Measurements from ENCODE around the gene SLC4A3. TPM values are rescaled to one million over a fixed set of nuclear protein-coding genes. Genes with fewer than 3 reads are reported as not detected.

The SLC4A3 gene
- polyA plus RNA-seq, 1 of the 3 experiments (the other 2 are of a cell fraction) = 12.3 TPM

GRCh38 chr2:219614076-219614860 lies 13.2 kb upstream of the SLC4A3 start:
- TF ChIP-seq, protein P1, sequence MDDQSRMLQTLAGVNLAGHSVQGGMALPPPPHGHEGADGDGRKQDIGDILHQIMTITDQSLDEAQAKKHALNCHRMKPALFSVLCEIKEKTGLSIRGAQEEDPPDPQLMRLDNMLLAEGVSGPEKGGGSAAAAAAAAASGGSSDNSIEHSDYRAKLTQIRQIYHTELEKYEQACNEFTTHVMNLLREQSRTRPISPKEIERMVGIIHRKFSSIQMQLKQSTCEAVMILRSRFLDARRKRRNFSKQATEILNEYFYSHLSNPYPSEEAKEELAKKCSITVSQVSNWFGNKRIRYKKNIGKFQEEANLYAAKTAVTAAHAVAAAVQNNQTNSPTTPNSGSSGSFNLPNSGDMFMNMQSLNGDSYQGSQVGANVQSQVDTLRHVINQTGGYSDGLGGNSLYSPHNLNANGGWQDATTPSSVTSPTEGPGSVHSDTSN (IDR thresholded peaks at IDR 0.05) = no peak
- no peak for TF ChIP-seq MEF2A (IDR thresholded peaks at IDR 0.05; ENCODE audit: borderline replicate concordance, low read depth)
- no peak for TF ChIP-seq EP300 (IDR thresholded peaks at IDR 0.05; ENCODE audit: borderline replicate concordance in 1 of 2, low read depth in 1 of 2, low read length in 1 of 2)
- TF ChIP-seq TAF1 (IDR thresholded peaks at IDR 0.05; ENCODE audit: borderline replicate concordance, low read depth, low read length) = no peak
- TF ChIP-seq, protein P2, sequence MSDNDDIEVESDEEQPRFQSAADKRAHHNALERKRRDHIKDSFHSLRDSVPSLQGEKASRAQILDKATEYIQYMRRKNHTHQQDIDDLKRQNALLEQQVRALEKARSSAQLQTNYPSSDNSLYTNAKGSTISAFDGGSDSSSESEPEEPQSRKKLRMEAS (IDR thresholded peaks at IDR 0.05; ENCODE audit: low read depth) = no peak
- POLR2A ChIA-PET = interaction anchor here (0.7 to 0.8 kb wide), 2 partner anchors 13 to 14 kb away, joined by 3 read pairs; no protein-coding TSS in a partner anchor

GRCh38 chr2:219615036-219615435 lies 12.4 kb upstream of the SLC4A3 start:
- no peaks in the 10 kb centered on the region for H4K20me1 ChIP-seq (ENCODE audit: insufficient read depth)
- no peak overlapping the region for H3K27ac ChIP-seq (ENCODE audit: low read depth in 2 of 2, low read length in 1 of 2)
- H2AFZ ChIP-seq (ENCODE audit: low read depth) = no peak overlapping the region
- no peak overlapping the region for H3K9ac ChIP-seq
- DNase-seq = no peak
- H3K9me2 ChIP-seq = no peaks in the 10 kb centered on the region
- no peak overlapping the region for H3K4me3 ChIP-seq (ENCODE audit: low read depth in 2 of 2, low read length in 1 of 2)
- ChIA-PET CTCF (interaction anchor here (0.9 to 2.4 kb wide), 4 partner anchors 9 to 73 kb away, joined by 3 to 5 read pairs (median 4); no protein-coding TSS in a partner anchor), POLR2A (no interaction called here)
- H3K4me1 ChIP-seq (ENCODE audit: control insufficient read depth in 1 of 2, insufficient read depth in 2 of 2, low read depth in 1 of 2, low read length in 1 of 2) = peaks cover 0 to 9% of the 10 kb centered on the region in 2 experiments; a peak in 1 of 4 replicates
- 93% methylated on average over 7 of the region's 11 CpGs for WGBS (ENCODE audit: low lambda C conversion rate)
- H3K79me2 ChIP-seq (ENCODE audit: insufficient read depth) = no peaks in the 10 kb centered on the region
- no peaks in the 10 kb centered on the region for H3K9me3 ChIP-seq
- H3K36me3 ChIP-seq (replicated peaks in 1 of 2; ENCODE audit: control insufficient read depth in 1 of 2, insufficient read depth in 2 of 2, low read length in 1 of 2) = peaks cover 0 to 23% of the 10 kb centered on the region in 2 experiments
- no peak overlapping the region for H3K4me2 ChIP-seq
- H3F3A ChIP-seq (replicated peaks; ENCODE audit: insufficient read depth) = no peaks in the 10 kb centered on the region
- no peaks in the 10 kb centered on the region for H3K27me3 ChIP-seq (ENCODE audit: insufficient read depth)
- no peak for TF ChIP-seq CHD2 (IDR thresholded peaks at IDR 0.05; ENCODE audit: low read length, partially characterized antibody)
- no peak for TF ChIP-seq USF2 (IDR thresholded peaks at IDR 0.05; ENCODE audit: borderline replicate concordance, low read depth, low read length)
- TF ChIP-seq, protein P3, sequence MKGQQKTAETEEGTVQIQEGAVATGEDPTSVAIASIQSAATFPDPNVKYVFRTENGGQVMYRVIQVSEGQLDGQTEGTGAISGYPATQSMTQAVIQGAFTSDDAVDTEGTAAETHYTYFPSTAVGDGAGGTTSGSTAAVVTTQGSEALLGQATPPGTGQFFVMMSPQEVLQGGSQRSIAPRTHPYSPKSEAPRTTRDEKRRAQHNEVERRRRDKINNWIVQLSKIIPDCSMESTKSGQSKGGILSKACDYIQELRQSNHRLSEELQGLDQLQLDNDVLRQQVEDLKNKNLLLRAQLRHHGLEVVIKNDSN (IDR thresholded peaks at IDR 0.05; ENCODE audit: borderline replicate concordance, low read depth) = no peak
- no peak for TF ChIP-seq SMC3 (IDR thresholded peaks at IDR 0.05; ENCODE audit: low read depth, low read length)
- no peak for TF ChIP-seq GABPA (IDR thresholded peaks at IDR 0.05; ENCODE audit: low read depth)
- TF ChIP-seq TEAD4 (IDR thresholded peaks at IDR 0.05; ENCODE audit: borderline replicate concordance, insufficient read depth) = no peak
- TF ChIP-seq NFIC (IDR thresholded peaks at IDR 0.05; ENCODE audit: borderline replicate concordance) = no peak
- no peak for TF ChIP-seq REST (IDR thresholded peaks at IDR 0.05; ENCODE audit: low read depth, low read length)
- TF ChIP-seq ELF1 (IDR thresholded peaks at IDR 0.05) = no peak
- no peak for TF ChIP-seq YY1 (IDR thresholded peaks at IDR 0.05; ENCODE audit: low read depth)
- TF ChIP-seq RFX5 (IDR thresholded peaks at IDR 0.05; ENCODE audit: low read length) = no peak
- TF ChIP-seq, protein P4, sequence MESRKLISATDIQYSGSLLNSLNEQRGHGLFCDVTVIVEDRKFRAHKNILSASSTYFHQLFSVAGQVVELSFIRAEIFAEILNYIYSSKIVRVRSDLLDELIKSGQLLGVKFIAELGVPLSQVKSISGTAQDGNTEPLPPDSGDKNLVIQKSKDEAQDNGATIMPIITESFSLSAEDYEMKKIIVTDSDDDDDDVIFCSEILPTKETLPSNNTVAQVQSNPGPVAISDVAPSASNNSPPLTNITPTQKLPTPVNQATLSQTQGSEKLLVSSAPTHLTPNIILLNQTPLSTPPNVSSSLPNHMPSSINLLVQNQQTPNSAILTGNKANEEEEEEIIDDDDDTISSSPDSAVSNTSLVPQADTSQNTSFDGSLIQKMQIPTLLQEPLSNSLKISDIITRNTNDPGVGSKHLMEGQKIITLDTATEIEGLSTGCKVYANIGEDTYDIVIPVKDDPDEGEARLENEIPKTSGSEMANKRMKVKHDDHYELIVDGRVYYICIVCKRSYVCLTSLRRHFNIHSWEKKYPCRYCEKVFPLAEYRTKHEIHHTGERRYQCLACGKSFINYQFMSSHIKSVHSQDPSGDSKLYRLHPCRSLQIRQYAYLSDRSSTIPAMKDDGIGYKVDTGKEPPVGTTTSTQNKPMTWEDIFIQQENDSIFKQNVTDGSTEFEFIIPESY (IDR thresholded peaks at IDR 0.05; ENCODE audit: borderline replicate concordance, low read depth) = no peak

More at GRCh38 chr2:219614076-219614860, 13.2 kb upstream of the SLC4A3 start:
- Histone ChIP-seq H3K27me3 (ENCODE audit: insufficient read depth) (no peaks in the 10 kb centered on the region), H3K4me1 (ENCODE audit: control insufficient read depth in 1 of 2, insufficient read depth in 2 of 2, low read depth in 1 of 2, low read length in 1 of 2) (peaks cover 0 to 9% of the 10 kb centered on the region in 2 experiments; a peak in 1 of 4 replicates), H3K9me3 (no peaks in the 10 kb centered on the region), H3K27ac (ENCODE audit: low read depth in 2 of 2, low read length in 1 of 2) (no peak overlapping the region), H4K20me1 (ENCODE audit: insufficient read depth) (no peaks in the 10 kb centered on the region), H3F3A (replicated peaks; ENCODE audit: insufficient read depth) (no peaks in the 10 kb centered on the region), H3K4me2 (no peak overlapping the region), H3K9ac (no peak overlapping the region), H2AFZ (ENCODE audit: low read depth) (no peak overlapping the region), H3K36me3 (replicated peaks in 1 of 2; ENCODE audit: control insufficient read depth in 1 of 2, insufficient read depth in 2 of 2, low read length in 1 of 2) (peaks cover 0 to 31% of the 10 kb centered on the region in 2 experiments), H3K4me3 (ENCODE audit: low read depth in 2 of 2, low read length in 1 of 2) (no peak overlapping the region), H3K79me2 (ENCODE audit: insufficient read depth) (no peaks in the 10 kb centered on the region), H3K9me2 (no peaks in the 10 kb centered on the region)
- CTCF ChIA-PET = interaction anchor here (0.9 to 2.4 kb wide), 4 partner anchors 8 to 72 kb away, joined by 3 to 5 read pairs (median 3); no protein-coding TSS in a partner anchor
- DNase-seq = no peak
- 97% methylated on average over 6 of the region's 11 CpGs for WGBS (ENCODE audit: low lambda C conversion rate)
